SK-N-SH treated with all-trans-retinoic acid at 6 μM for 48 hours (cell line): ENCODE results near the gene HIVEP3.

Experiments used
- ATAC-seq: fragments of 200-7000 bp; cut with Tn5 transposase; 3 replicates; pipeline ENCODE4 v1.9.1; 2020; ENCODE audit warnings: mild to moderate bottlenecking, moderate library complexity
- ARNTL ChIP-seq: fragments of 450-650 bp; formaldehyde crosslinking; IDR thresholded peaks from 2 replicates; pipeline ENCODE4 v1.5.0; 2020; ENCODE audit warnings: low read depth, mild to moderate bottlenecking, moderate library complexity, borderline replicate concordance
- BACH2 ChIP-seq: fragments of 250-450 bp; sonication (Bioruptor Pico); IDR thresholded peaks from 2 replicates; pipeline ENCODE4 v1.9.0; 2021; ENCODE audit warnings: mild to moderate bottlenecking, borderline replicate concordance
- CREB5 ChIP-seq: fragments of 250-450 bp; sonication (Bioruptor Pico); IDR thresholded peaks from 2 replicates; pipeline ENCODE4 v1.5.1; 2020; ENCODE audit warnings: low read depth, mild to moderate bottlenecking, moderate library complexity
- CSDC2 ChIP-seq: fragments of 250-450 bp; sonication (Bioruptor Pico); IDR thresholded peaks from 2 replicates; pipeline ENCODE4 v1.5.0; 2020; ENCODE audit warnings: mild to moderate bottlenecking, moderate library complexity
- CSRNP3 ChIP-seq: fragments of 250-450 bp; sonication (Bioruptor Pico); IDR thresholded peaks from 2 replicates; pipeline ENCODE4 v1.5.1; 2021; ENCODE audit warnings: mild to moderate bottlenecking, moderate library complexity
- ESRRG ChIP-seq: fragments of 250-450 bp; sonication (Bioruptor Pico); IDR thresholded peaks from 2 replicates; pipeline ENCODE4 v1.6.1; 2021; ENCODE audit warnings: mild to moderate bottlenecking
- ISL1 ChIP-seq: fragments of 250-450 bp; sonication (Bioruptor Pico); IDR thresholded peaks from 2 replicates; pipeline ENCODE4 v2.1.2; 2022; ENCODE audit warnings: mild to moderate bottlenecking, moderate library complexity
- OSR1 ChIP-seq: fragments of 250-450 bp; sonication (Bioruptor Pico); IDR thresholded peaks from 2 replicates; pipeline ENCODE4 v1.8.0; 2022; ENCODE audit warnings: moderate library complexity, mild to moderate bottlenecking, inconsistent platforms
- PATZ1 ChIP-seq: fragments of 250-450 bp; sonication (Bioruptor Pico); IDR thresholded peaks from 2 replicates; pipeline ENCODE4 v1.8.0; 2020; ENCODE audit warnings: mild to moderate bottlenecking, moderate library complexity, borderline replicate concordance
- PPARA ChIP-seq: fragments of 250-450 bp; sonication (Bioruptor Pico); IDR thresholded peaks from 2 replicates; pipeline ENCODE4 v1.5.0; 2020; ENCODE audit warnings: mild to moderate bottlenecking, borderline replicate concordance
- RARB ChIP-seq: fragments of 250-450 bp; sonication (Bioruptor Pico); IDR thresholded peaks from 2 replicates; pipeline ENCODE4 v1.8.0; 2021; ENCODE audit warnings: mild to moderate bottlenecking, moderate library complexity
- SNAI2 ChIP-seq: fragments of 250-450 bp; sonication (Bioruptor Pico); IDR thresholded peaks from 2 replicates; pipeline ENCODE4 v1.5.0; 2020; ENCODE audit warnings: mild to moderate bottlenecking, moderate library complexity
- TCF4 ChIP-seq: fragments of 250-450 bp; sonication (Bioruptor Pico); IDR thresholded peaks from 2 replicates; pipeline ENCODE4 v1.8.0; 2021; ENCODE audit warnings: mild to moderate bottlenecking, moderate library complexity, borderline replicate concordance
- TOX ChIP-seq: fragments of 250-450 bp; sonication (Bioruptor Pico); IDR thresholded peaks from 2 replicates; pipeline ENCODE4 v1.8.0; 2021; ENCODE audit warnings: mild to moderate bottlenecking, moderate library complexity, borderline replicate concordance
- TSHZ2 ChIP-seq: fragments of 250-450 bp; sonication (Bioruptor Pico); IDR thresholded peaks from 2 replicates; pipeline ENCODE4 v1.5.0; 2020; ENCODE audit warnings: mild to moderate bottlenecking, moderate library complexity
- ZC3H10 ChIP-seq: fragments of 250-450 bp; sonication (Bioruptor Pico); IDR thresholded peaks from 2 replicates; pipeline ENCODE4 v1.5.1; 2021; ENCODE audit warnings: mild to moderate bottlenecking, moderate library complexity
- ZFP30 ChIP-seq: fragments of 450-650 bp; formaldehyde crosslinking; IDR thresholded peaks from 2 replicates; pipeline ENCODE4 v1.5.0; 2022; ENCODE audit warnings: mild to moderate bottlenecking, moderate library complexity
- ZNF70 ChIP-seq: fragments of 450-650 bp; formaldehyde crosslinking; IDR thresholded peaks from 2 replicates; pipeline ENCODE4 v1.5.0; 2020; ENCODE audit warnings: mild to moderate bottlenecking, moderate library complexity
- ZNF8 ChIP-seq: fragments of 450-650 bp; formaldehyde crosslinking; IDR thresholded peaks from 2 replicates; pipeline ENCODE4 v1.5.0; 2020; ENCODE audit warnings: mild to moderate bottlenecking, moderate library complexity

HIVEP3 gene

GRCh38 chr1:41728403-41729202 lies 190.1 kb downstream of the HIVEP3 start:
- ATAC-seq, result peak; percentile 37

GRCh38 chr1:41727749-41728115 lies 191.0 kb downstream of the HIVEP3 start:
- TF ChIP-seq TCF4 (CRISPR knock-in tag), result no peak
- no peak for ATAC-seq

More at GRCh38 chr1:41728403-41729202, 190.1 kb downstream of the HIVEP3 start:
- no peak for TF ChIP-seq ZFP30 (CRISPR knock-in tag)
- TF ChIP-seq CSDC2 (CRISPR knock-in tag), result no peak
- TF ChIP-seq ZNF70, result no peak
- TF ChIP-seq OSR1, result no peak

- no peak for ATAC-seq
- TF ChIP-seq ESRRG (CRISPR knock-in tag) (no peak), TOX (CRISPR knock-in tag) (no peak), ZNF8 (CRISPR knock-in tag) (no peak), SNAI2 (CRISPR knock-in tag) (no peak), ARNTL (no peak), TCF4 (CRISPR knock-in tag) (no peak), BACH2 (no peak), CSRNP3 (CRISPR knock-in tag) (no peak)
Measured at GRCh38 chr1:41726899-41727748, 191.6 kb downstream of the HIVEP3 start.

GRCh38 chr1:41726292-41726691 lies 192.4 kb downstream of the HIVEP3 start:
- no peak for ATAC-seq
- TF ChIP-seq ISL1 (CRISPR knock-in tag) (no peak), ZC3H10 (CRISPR knock-in tag) (no peak), ZNF70 (no peak), TCF4 (CRISPR knock-in tag) (no peak), CREB5 (no peak), RARB (CRISPR knock-in tag) (no peak), CSDC2 (CRISPR knock-in tag) (no peak), TOX (CRISPR knock-in tag) (no peak), PATZ1 (CRISPR knock-in tag) (no peak), ZNF8 (CRISPR knock-in tag) (no peak), PPARA (CRISPR knock-in tag) (no peak), TSHZ2 (CRISPR knock-in tag) (no peak), BACH2 (no peak), CSRNP3 (CRISPR knock-in tag) (no peak)
